ENCODE results near the gene CEBPE. TPM values are rescaled to one million over a fixed set of nuclear protein-coding genes. Genes with fewer than 3 reads are reported as not detected.

Gene CEBPE
- not detected for total RNA-seq

- no peak for DNase-seq
- TF ChIP-seq POLR2A (IDR thresholded peaks at IDR 0.05): no peak
- Histone ChIP-seq H3K4me1 (peaks cover 6 to 9% of the 10 kb centered on the region in 2 donors), H3K36me3 (no peaks in the 10 kb centered on the region), H3K27ac (no peak within 1 kb of the TSS), H3K4me3 (no peak within 1 kb of the TSS), H3K27me3 (peaks cover 0 to 3% (median 0%) of the 10 kb centered on the region in 3 donors), H3K9me3 (no peaks in the 10 kb centered on the region)
- intact Hi-C loops (cut with DNase I; ENCODE audit: low total_unique reads) (no loop called here), in situ Hi-C loops (cut with MboI; ENCODE audit: low sequenced_read_pairs in 4 of 4) (loop anchor here (5.0 to 25.0 kb wide), 2 partner anchors 69 to 169 kb away; partner anchors contain the start of gene HOMEZ (in 2 of the 4))
- ATAC-seq: no peak
Observed at GRCh38 chr14:23118506-23119362, at the start of gene CEBPE. CEBPE (minus strand) TSS chr14:23119255; CDS start chr14:23119091, 164 bp downstream.

- H3K9me3 ChIP-seq: no peaks in the 10 kb centered on the region
- peaks cover 3 to 43% of the 10 kb centered on the region in 2 donors for H3K36me3 ChIP-seq
- no peaks in the 10 kb centered on the region for H3K4me1 ChIP-seq
- in situ Hi-C loops (cut with MboI; ENCODE audit: low sequenced_read_pairs in 4 of 4): no loop called here
- ATAC-seq: no peak
- DNase-seq: no peak
- intact Hi-C loops (cut with DNase I; ENCODE audit: low total_unique reads): no loop called here
- H3K27me3 ChIP-seq: no peaks in the 10 kb centered on the region
- no peak overlapping the region for H3K4me3 ChIP-seq
- no peak overlapping the region for H3K27ac ChIP-seq
- no peak for TF ChIP-seq POLR2A (IDR thresholded peaks at IDR 0.05)
- TF ChIP-seq, protein P1, sequence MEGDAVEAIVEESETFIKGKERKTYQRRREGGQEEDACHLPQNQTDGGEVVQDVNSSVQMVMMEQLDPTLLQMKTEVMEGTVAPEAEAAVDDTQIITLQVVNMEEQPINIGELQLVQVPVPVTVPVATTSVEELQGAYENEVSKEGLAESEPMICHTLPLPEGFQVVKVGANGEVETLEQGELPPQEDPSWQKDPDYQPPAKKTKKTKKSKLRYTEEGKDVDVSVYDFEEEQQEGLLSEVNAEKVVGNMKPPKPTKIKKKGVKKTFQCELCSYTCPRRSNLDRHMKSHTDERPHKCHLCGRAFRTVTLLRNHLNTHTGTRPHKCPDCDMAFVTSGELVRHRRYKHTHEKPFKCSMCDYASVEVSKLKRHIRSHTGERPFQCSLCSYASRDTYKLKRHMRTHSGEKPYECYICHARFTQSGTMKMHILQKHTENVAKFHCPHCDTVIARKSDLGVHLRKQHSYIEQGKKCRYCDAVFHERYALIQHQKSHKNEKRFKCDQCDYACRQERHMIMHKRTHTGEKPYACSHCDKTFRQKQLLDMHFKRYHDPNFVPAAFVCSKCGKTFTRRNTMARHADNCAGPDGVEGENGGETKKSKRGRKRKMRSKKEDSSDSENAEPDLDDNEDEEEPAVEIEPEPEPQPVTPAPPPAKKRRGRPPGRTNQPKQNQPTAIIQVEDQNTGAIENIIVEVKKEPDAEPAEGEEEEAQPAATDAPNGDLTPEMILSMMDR (IDR thresholded peaks at IDR 0.05 in 4 of 5, conservative IDR thresholded peaks at IDR 0.05 in 1 of 5): no peak
Observed at GRCh38 chr14:23168246-23168645, 49.2 kb upstream of the CEBPE start.

DNA sequence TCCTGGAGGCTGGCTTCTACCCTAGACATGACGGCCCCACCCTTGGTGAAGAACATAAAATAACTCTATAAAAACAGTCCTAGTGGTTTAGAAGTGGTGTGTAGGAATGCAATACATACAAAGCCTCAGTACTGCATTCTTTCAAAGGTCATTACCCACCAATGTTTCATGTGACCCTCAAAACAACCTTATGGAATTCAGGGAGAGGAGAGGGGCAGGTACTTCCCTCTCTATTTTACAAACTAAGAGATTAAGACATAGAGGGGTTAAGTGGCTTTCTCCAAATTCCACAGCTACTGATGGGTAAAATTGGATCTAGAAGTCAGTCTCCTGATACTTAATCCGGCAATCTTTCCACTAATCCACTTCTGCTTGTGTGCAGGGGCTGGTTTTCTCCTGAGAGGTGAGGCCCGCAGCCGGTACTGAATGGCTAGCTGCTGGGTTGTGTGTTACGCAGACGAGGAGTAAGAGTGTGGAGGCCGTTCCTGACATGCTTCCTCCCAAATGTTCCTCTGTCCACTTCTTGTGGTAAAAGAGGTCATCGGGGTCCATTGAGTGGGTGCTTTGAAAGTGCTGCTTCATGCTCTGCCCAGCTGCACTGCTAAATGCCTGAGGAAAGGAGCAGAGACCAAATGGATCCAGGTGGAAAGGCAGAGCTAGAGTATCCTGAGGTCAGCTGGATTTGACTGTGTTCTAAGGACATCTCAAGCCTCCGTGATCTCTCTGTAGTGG lies 48.2 kb upstream of the CEBPE start:
- no peaks in the 10 kb centered on the region for H3K9me3 ChIP-seq
- no peaks in the 10 kb centered on the region for H3K27me3 ChIP-seq
- TF ChIP-seq, protein P1 (IDR thresholded peaks at IDR 0.05 in 4 of 5, conservative IDR thresholded peaks at IDR 0.05 in 1 of 5): no peak
- no peak for TF ChIP-seq POLR2A (IDR thresholded peaks at IDR 0.05)
- no peaks in the 10 kb centered on the region for H3K4me1 ChIP-seq
- DNase-seq (no peak), ATAC-seq (no peak)
- intact Hi-C loops (cut with DNase I; ENCODE audit: low total_unique reads) (no loop called here), in situ Hi-C loops (cut with MboI; ENCODE audit: low sequenced_read_pairs in 4 of 4) (no loop called here)
- H3K27ac ChIP-seq: no peak overlapping the region
- peaks cover 3 to 44% of the 10 kb centered on the region in 2 donors for H3K36me3 ChIP-seq
- H3K4me3 ChIP-seq: no peak overlapping the region

- in situ Hi-C loops (cut with MboI; ENCODE audit: low sequenced_read_pairs in 4 of 4): no loop called here
- TF ChIP-seq POLR2A (IDR thresholded peaks at IDR 0.05): no peak
- TF ChIP-seq, protein P1 (IDR thresholded peaks at IDR 0.05 in 4 of 5, conservative IDR thresholded peaks at IDR 0.05 in 1 of 5): no peak
- peaks cover 3 to 36% of the 10 kb centered on the region in 2 donors for H3K36me3 ChIP-seq
- ATAC-seq: no peak
- H3K4me3 ChIP-seq: no peak overlapping the region
- no peak for DNase-seq
- intact Hi-C loops (cut with DNase I; ENCODE audit: low total_unique reads): no loop called here
- H3K4me1 ChIP-seq: peaks cover 12 to 14% of the 10 kb centered on the region in 2 donors
- no peaks in the 10 kb centered on the region for H3K9me3 ChIP-seq
- H3K27me3 ChIP-seq: no peaks in the 10 kb centered on the region
- no peak overlapping the region for H3K27ac ChIP-seq
Observed at GRCh38 chr14:23164949-23165348, 45.9 kb upstream of the CEBPE start.

DNA sequence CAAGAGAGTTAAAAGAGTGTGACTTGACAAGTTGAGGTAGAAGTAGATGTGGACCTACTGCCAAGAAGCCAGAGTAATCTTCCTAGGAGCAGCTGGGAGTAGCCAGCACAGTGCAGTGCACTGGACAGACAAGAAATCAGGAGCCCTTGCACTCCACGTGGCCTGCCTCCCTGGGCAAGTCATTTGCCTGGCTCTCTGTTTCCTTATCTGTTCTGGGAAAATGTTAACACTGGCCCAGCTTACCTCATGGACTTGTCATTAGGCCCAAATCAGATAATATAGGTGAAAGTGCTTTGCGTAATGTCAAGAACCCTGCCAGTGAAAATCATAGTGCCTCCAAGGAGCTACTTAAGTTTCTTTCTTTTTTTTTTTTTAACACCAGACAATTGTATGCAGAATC lies 45.2 kb upstream of the CEBPE start:
- H3K4me3 ChIP-seq: no peak overlapping the region
- in situ Hi-C loops (cut with MboI; ENCODE audit: low sequenced_read_pairs in 4 of 4): no loop called here
- ATAC-seq: no peak
- DNase-seq: no peak
- peaks cover 3 to 36% of the 10 kb centered on the region in 2 donors for H3K36me3 ChIP-seq
- peaks cover 14% of the 10 kb centered on the region in 2 donors for H3K4me1 ChIP-seq
- H3K27ac ChIP-seq: no peak overlapping the region
- H3K27me3 ChIP-seq: no peaks in the 10 kb centered on the region
- intact Hi-C loops (cut with DNase I; ENCODE audit: low total_unique reads): no loop called here
- TF ChIP-seq POLR2A (IDR thresholded peaks at IDR 0.05): no peak
- TF ChIP-seq, protein P1 (IDR thresholded peaks at IDR 0.05 in 4 of 5, conservative IDR thresholded peaks at IDR 0.05 in 1 of 5): no peak
- no peaks in the 10 kb centered on the region for H3K9me3 ChIP-seq
